H1 (cell line): ENCODE data around the gene ELFN1. TPM values are rescaled to one million over a fixed set of nuclear protein-coding genes. Genes with fewer than 3 reads are reported as not detected.
A peak's percentile ranks its signal among the peaks of the same experiment; 100 is the strongest.

Source experiments
- CTCF ChIP-seq, 3 experiments: IDR thresholded peaks; 1 replicate in 2 of 3; 2 replicates in 1 of 3; pipeline versions ENCODE4 v1.5.1 to v1.6.1; 2011; ENCODE audit warnings: low read length in 3 of 3, mild to moderate bottlenecking in 3 of 3, inconsistent platforms in 2 of 3, low read depth in 1 of 3, moderate library complexity in 1 of 3; ENCODE audit not compliant: insufficient read depth in 1 of 3; ENCODE audit errors: control extremely low read depth in 1 of 3
- GABPA ChIP-seq: IDR thresholded peaks from 2 replicates; pipeline ENCODE4 v1.6.1; 2011; ENCODE audit warnings: mild to moderate bottlenecking, low read length, moderate library complexity, borderline replicate concordance; ENCODE audit not compliant: insufficient read depth
- TAF7 ChIP-seq: optimal IDR thresholded peaks from 2 replicates; pipeline ENCODE3; 2011; ENCODE audit warnings: low read depth, mild to moderate bottlenecking, inconsistent platforms, low read length, moderate library complexity, borderline replicate concordance
- polyA plus RNA-seq, 7 experiments: library from polyadenylated mRNA; depleted of rRNA in 3 of 7; stranded (reverse) in 5 of 7; unstranded in 2 of 7; fragments of >200 nt in 5 of 7; fragments of 200-250 nt in 2 of 7; gene quantifications; 1 replicate in 5 of 7; 2 replicates in 1 of 7; 4 replicates in 1 of 7; pipeline versions ENCODE4 v1.2.1 to v1.2.3, GENCODE V29; 2011 to 2013; ENCODE audit warnings: missing spikeins in 2 of 7, mixed read lengths in 2 of 7
- total RNA-seq: library from RNA; stranded (reverse); fragmentation: NEBNext Ultra II Directional; extraction: Animal tissue kit (Norgen Biotek cat#: 25700); gene quantifications from 2 replicates; pipeline ENCODE4 v1.2.1, GENCODE V29; 2021

ELFN1 gene
- total and polyA plus RNA-seq, 2 of the 8 experiments (the other 6 are each of a cell fraction or from before 2014, with no cell fraction given): 2.0 to 4.5 TPM

- TF ChIP-seq TAF7: no peak
- TF ChIP-seq GABPA: peak; percentile 49; the same call in 1 of the 2 replicates
- TF ChIP-seq CTCF (IDR thresholded peaks at IDR 0.05; ENCODE audit: control extremely low read depth in 1 of 3, insufficient read depth in 1 of 3, low read depth in 1 of 3, low read length in 3 of 3): peak in 2 of 3 experiments; percentile 68 to 99; a peak in 3 of 4 replicates
Observed at GRCh38 chr7:1664711-1665548, 5.1 kb upstream of the ELFN1 start (continued).
